AG09309 (cell line): Measurements from ENCODE around the gene MAP3K14.

Experiments used
- DNase-seq: peaks from one replicate; pipeline ENCODE4 v3.0.0-alpha.2; 2010; ENCODE audit warnings: low read depth
- H3K4me3 ChIP-seq: 2 replicates; pipeline ENCODE4 v1.5.1; 2011; ENCODE audit warnings: mild to moderate bottlenecking, low read depth, low read length, moderate library complexity; ENCODE audit not compliant: control insufficient read depth
- TF ChIP-seq, protein P1 (sequence below): IDR thresholded peaks from 2 replicates; pipeline ENCODE4 v1.5.1; 2011; ENCODE audit warnings: mild to moderate bottlenecking, low read depth, low read length, inconsistent platforms; ENCODE audit not compliant: insufficient read depth, control insufficient read depth; ENCODE audit errors: missing control alignments

The MAP3K14 gene

GRCh38 chr17:45316434-45317110 lies at the start of gene MAP3K14:
MAP3K14 (minus strand) TSS chr17:45317020; CDS start chr17:45290745, 26,275 bp downstream.
- no peak for DNase-seq
- TF ChIP-seq, protein P1, sequence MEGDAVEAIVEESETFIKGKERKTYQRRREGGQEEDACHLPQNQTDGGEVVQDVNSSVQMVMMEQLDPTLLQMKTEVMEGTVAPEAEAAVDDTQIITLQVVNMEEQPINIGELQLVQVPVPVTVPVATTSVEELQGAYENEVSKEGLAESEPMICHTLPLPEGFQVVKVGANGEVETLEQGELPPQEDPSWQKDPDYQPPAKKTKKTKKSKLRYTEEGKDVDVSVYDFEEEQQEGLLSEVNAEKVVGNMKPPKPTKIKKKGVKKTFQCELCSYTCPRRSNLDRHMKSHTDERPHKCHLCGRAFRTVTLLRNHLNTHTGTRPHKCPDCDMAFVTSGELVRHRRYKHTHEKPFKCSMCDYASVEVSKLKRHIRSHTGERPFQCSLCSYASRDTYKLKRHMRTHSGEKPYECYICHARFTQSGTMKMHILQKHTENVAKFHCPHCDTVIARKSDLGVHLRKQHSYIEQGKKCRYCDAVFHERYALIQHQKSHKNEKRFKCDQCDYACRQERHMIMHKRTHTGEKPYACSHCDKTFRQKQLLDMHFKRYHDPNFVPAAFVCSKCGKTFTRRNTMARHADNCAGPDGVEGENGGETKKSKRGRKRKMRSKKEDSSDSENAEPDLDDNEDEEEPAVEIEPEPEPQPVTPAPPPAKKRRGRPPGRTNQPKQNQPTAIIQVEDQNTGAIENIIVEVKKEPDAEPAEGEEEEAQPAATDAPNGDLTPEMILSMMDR = no peak
- H3K4me3 ChIP-seq = peak within 1 kb of the TSS; percentile 95

DNA sequence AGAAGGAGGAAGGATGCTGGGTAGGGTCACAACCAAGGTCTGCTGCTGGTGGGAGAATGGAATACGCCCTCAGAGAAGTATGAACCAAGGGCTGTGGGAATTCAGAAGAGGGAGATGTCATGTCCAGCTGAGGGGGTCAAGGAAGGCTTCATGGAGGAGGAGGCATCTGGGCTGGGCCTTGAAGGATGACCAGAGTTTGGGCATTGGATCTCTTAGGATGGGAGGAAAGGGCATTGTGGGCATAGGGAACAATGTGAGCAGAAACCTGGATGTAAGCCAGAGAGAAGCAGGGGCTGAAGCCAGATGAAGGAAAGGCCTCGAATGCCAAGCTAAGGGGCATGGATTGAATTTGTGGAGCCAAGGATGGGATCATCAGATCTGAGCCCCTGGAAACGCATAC lies 49.2 kb upstream of the MAP3K14 start:
- no peak overlapping the region for H3K4me3 ChIP-seq
- TF ChIP-seq, protein P1 = no peak
- no peak for DNase-seq

- DNase-seq = no peak
Observed at GRCh38 chr17:45364531-45365390, 47.9 kb upstream of the MAP3K14 start.

GRCh38 chr17:45363498-45363897 lies 46.7 kb upstream of the MAP3K14 start:
- no peak overlapping the region for H3K4me3 ChIP-seq
- no peak for DNase-seq
- TF ChIP-seq, protein P1 = no peak

More at GRCh38 chr17:45364531-45365390, 47.9 kb upstream of the MAP3K14 start:
- TF ChIP-seq, protein P1 = no peak
- no peak overlapping the region for H3K4me3 ChIP-seq

- DNase-seq = no peak
- TF ChIP-seq, protein P1 = no peak
- no peak overlapping the region for H3K4me3 ChIP-seq
Observed at GRCh38 chr17:45361976-45362375, 45.2 kb upstream of the MAP3K14 start.

- TF ChIP-seq, protein P1 = no peak
- no peak overlapping the region for H3K4me3 ChIP-seq
- DNase-seq = no peak
Observed at GRCh38 chr17:45361451-45361850, 44.6 kb upstream of the MAP3K14 start.
